ENCODE measurements around the gene WAS. TPM values are rescaled to one million over a fixed set of nuclear protein-coding genes. Genes with fewer than 3 reads are reported as not detected.
"Not testable (repeated sequence)": the region's sequence is repeated elsewhere in the genome, so short reads cannot be mapped to it uniquely, and the experiment has no call there.

Gene WAS
- polyA plus RNA-seq, 2 donors, result 1.7 to 1.8 TPM

- Histone ChIP-seq H3K4me3 (ENCODE audit: low read depth in 1 of 2, low read length in 2 of 2) (no peak overlapping the region), H3K27me3 (ENCODE audit: control insufficient read depth in 1 of 2, insufficient read depth in 2 of 2, low read length in 2 of 2) (no peaks in the 10 kb centered on the region), H3K4me1 (ENCODE audit: control insufficient read depth in 2 of 2, insufficient read depth in 2 of 2, low read length in 1 of 2) (no peaks in the 10 kb centered on the region), H3K27ac (ENCODE audit: low read depth in 2 of 2, low read length in 1 of 2) (no peak overlapping the region), H3K36me3 (ENCODE audit: control insufficient read depth in 2 of 2, insufficient read depth in 2 of 2, low read length in 1 of 2) (no peaks in the 10 kb centered on the region), H3K9me3 (ENCODE audit: control insufficient read depth in 2 of 2, insufficient read depth in 1 of 2, low read depth in 1 of 2, low read length in 1 of 2) (no peaks in the 10 kb centered on the region)
- WGBS, 2 donors, result 80 to 83% methylated on average over 1 of the region's 1 CpG
Measured at GRCh38 chrX:48664156-48664555, 19.4 kb upstream of the WAS start.

GRCh38 chrX:48665991-48666390 lies 17.6 kb upstream of the WAS start:
- 58 to 72% methylated on average over 2 of the region's 2 CpGs for WGBS, 2 donors
- H3K27ac ChIP-seq (ENCODE audit: low read depth in 2 of 2, low read length in 1 of 2), result no peak overlapping the region
- H3K4me1 ChIP-seq (ENCODE audit: control insufficient read depth in 2 of 2, insufficient read depth in 2 of 2, low read length in 1 of 2), result no peaks in the 10 kb centered on the region
- no peaks in the 10 kb centered on the region for H3K27me3 ChIP-seq (ENCODE audit: control insufficient read depth in 1 of 2, insufficient read depth in 2 of 2, low read length in 2 of 2)
- H3K36me3 ChIP-seq (ENCODE audit: control insufficient read depth in 2 of 2, insufficient read depth in 2 of 2, low read length in 1 of 2), result no peaks in the 10 kb centered on the region
- H3K4me3 ChIP-seq (ENCODE audit: low read depth in 1 of 2, low read length in 2 of 2), result no peak overlapping the region
- no peaks in the 10 kb centered on the region for H3K9me3 ChIP-seq (ENCODE audit: control insufficient read depth in 2 of 2, insufficient read depth in 1 of 2, low read depth in 1 of 2, low read length in 1 of 2)

- Histone ChIP-seq H3K36me3 (ENCODE audit: control insufficient read depth in 2 of 2, insufficient read depth in 2 of 2, low read length in 1 of 2) (no peaks in the 10 kb centered on the region), H3K27ac (ENCODE audit: low read depth in 2 of 2, low read length in 1 of 2) (no peak overlapping the region), H3K4me3 (ENCODE audit: low read depth in 1 of 2, low read length in 2 of 2) (no peak overlapping the region), H3K4me1 (ENCODE audit: control insufficient read depth in 2 of 2, insufficient read depth in 2 of 2, low read length in 1 of 2) (no peaks in the 10 kb centered on the region), H3K9me3 (ENCODE audit: control insufficient read depth in 2 of 2, insufficient read depth in 1 of 2, low read depth in 1 of 2, low read length in 1 of 2) (no peaks in the 10 kb centered on the region), H3K27me3 (ENCODE audit: control insufficient read depth in 1 of 2, insufficient read depth in 2 of 2, low read length in 2 of 2) (no peaks in the 10 kb centered on the region)
- 85 to 92% methylated on average over 4 of the region's 4 CpGs for WGBS, 2 donors
Measured at GRCh38 chrX:48666649-48667048, 16.9 kb upstream of the WAS start.

- no peak overlapping the region for H3K4me3 ChIP-seq (ENCODE audit: low read depth in 1 of 2, low read length in 2 of 2)
- no peaks in the 10 kb centered on the region for H3K27me3 ChIP-seq (ENCODE audit: control insufficient read depth in 1 of 2, insufficient read depth in 2 of 2, low read length in 2 of 2)
- 81 to 83% methylated on average over 4 of the region's 4 CpGs for WGBS, 2 donors
- no peak overlapping the region for H3K27ac ChIP-seq (ENCODE audit: low read depth in 2 of 2, low read length in 1 of 2)
- no peaks in the 10 kb centered on the region for H3K9me3 ChIP-seq (ENCODE audit: control insufficient read depth in 2 of 2, insufficient read depth in 1 of 2, low read depth in 1 of 2, low read length in 1 of 2)
- no peaks in the 10 kb centered on the region for H3K4me1 ChIP-seq (ENCODE audit: control insufficient read depth in 2 of 2, insufficient read depth in 2 of 2, low read length in 1 of 2)
- no peaks in the 10 kb centered on the region for H3K36me3 ChIP-seq (ENCODE audit: control insufficient read depth in 2 of 2, insufficient read depth in 2 of 2, low read length in 1 of 2)
Measured at GRCh38 chrX:48667509-48667908, 16.1 kb upstream of the WAS start.

GRCh38 chrX:48668187-48668586 lies 15.4 kb upstream of the WAS start:
- H3K27me3 ChIP-seq (ENCODE audit: control insufficient read depth in 1 of 2, insufficient read depth in 2 of 2, low read length in 2 of 2); H3K4me1 ChIP-seq (ENCODE audit: control insufficient read depth in 2 of 2, insufficient read depth in 2 of 2, low read length in 1 of 2); H3K4me3 ChIP-seq (ENCODE audit: low read depth in 1 of 2, low read length in 2 of 2); H3K27ac ChIP-seq (ENCODE audit: low read depth in 2 of 2, low read length in 1 of 2); H3K36me3 ChIP-seq (ENCODE audit: control insufficient read depth in 2 of 2, insufficient read depth in 2 of 2, low read length in 1 of 2); H3K9me3 ChIP-seq (ENCODE audit: control insufficient read depth in 2 of 2, insufficient read depth in 1 of 2, low read depth in 1 of 2, low read length in 1 of 2): not testable (repeated sequence)
- 79 to 87% methylated on average over 11 of the region's 11 CpGs for WGBS, 2 donors

- H3K27me3 ChIP-seq (ENCODE audit: control insufficient read depth in 1 of 2, insufficient read depth in 2 of 2, low read length in 2 of 2), result no peaks in the 10 kb centered on the region
- H3K4me1 ChIP-seq (ENCODE audit: control insufficient read depth in 2 of 2, insufficient read depth in 2 of 2, low read length in 1 of 2), result peaks cover 0 to 2% of the 10 kb centered on the region in 2 donors
- 0 to 38% methylated on average over 51 to 67 of the region's 67 CpGs for WGBS, 2 donors
- H3K4me3 ChIP-seq (ENCODE audit: low read depth in 1 of 2, low read length in 2 of 2), result peak overlapping the region; percentile 48 to 79
- H3K27ac ChIP-seq (ENCODE audit: low read depth in 2 of 2, low read length in 1 of 2), result peak overlapping the region; percentile 83 to 89
- no peaks in the 10 kb centered on the region for H3K36me3 ChIP-seq (ENCODE audit: control insufficient read depth in 2 of 2, insufficient read depth in 2 of 2, low read length in 1 of 2)
- peaks cover 0 to 2% of the 10 kb centered on the region in 2 donors for H3K9me3 ChIP-seq (ENCODE audit: control insufficient read depth in 2 of 2, insufficient read depth in 1 of 2, low read depth in 1 of 2, low read length in 1 of 2)
Measured at GRCh38 chrX:48676106-48676892, 7.3 kb upstream of the WAS start.

GRCh38 chrX:48676893-48677270 lies 6.7 kb upstream of the WAS start:
- peaks cover 0 to 2% of the 10 kb centered on the region in 2 donors for H3K4me1 ChIP-seq (ENCODE audit: control insufficient read depth in 2 of 2, insufficient read depth in 2 of 2, low read length in 1 of 2)
- H3K36me3 ChIP-seq (ENCODE audit: control insufficient read depth in 2 of 2, insufficient read depth in 2 of 2, low read length in 1 of 2), result no peaks in the 10 kb centered on the region
- peak overlapping the region; percentile 83 to 89 for H3K27ac ChIP-seq (ENCODE audit: low read depth in 2 of 2, low read length in 1 of 2)
- WGBS, 2 donors, result 3 to 35% methylated on average over 6 to 9 of the region's 9 CpGs
- H3K27me3 ChIP-seq (ENCODE audit: control insufficient read depth in 1 of 2, insufficient read depth in 2 of 2, low read length in 2 of 2), result no peaks in the 10 kb centered on the region
- H3K4me3 ChIP-seq (ENCODE audit: low read depth in 1 of 2, low read length in 2 of 2), result peak overlapping the region; percentile 48 to 74
- H3K9me3 ChIP-seq (ENCODE audit: control insufficient read depth in 2 of 2, insufficient read depth in 1 of 2, low read depth in 1 of 2, low read length in 1 of 2), result peaks cover 0 to 2% of the 10 kb centered on the region in 2 donors

- Histone ChIP-seq H3K27ac (ENCODE audit: low read depth in 2 of 2, low read length in 1 of 2) (no peak overlapping the region), H3K4me3 (ENCODE audit: low read depth in 1 of 2, low read length in 2 of 2) (peak overlapping the region in 1 of 2 donors; percentile 48), H3K4me1 (ENCODE audit: control insufficient read depth in 2 of 2, insufficient read depth in 2 of 2, low read length in 1 of 2) (peaks cover 0 to 2% of the 10 kb centered on the region in 2 donors), H3K36me3 (ENCODE audit: control insufficient read depth in 2 of 2, insufficient read depth in 2 of 2, low read length in 1 of 2) (no peaks in the 10 kb centered on the region), H3K27me3 (ENCODE audit: control insufficient read depth in 1 of 2, insufficient read depth in 2 of 2, low read length in 2 of 2) (no peaks in the 10 kb centered on the region), H3K9me3 (ENCODE audit: control insufficient read depth in 2 of 2, insufficient read depth in 1 of 2, low read depth in 1 of 2, low read length in 1 of 2) (peaks cover 0 to 2% of the 10 kb centered on the region in 2 donors)
- WGBS, 2 donors, result 53 to 58% methylated on average over 9 to 10 of the region's 10 CpGs
Measured at GRCh38 chrX:48677516-48677915, 6.1 kb upstream of the WAS start.

- not testable (repeated sequence) for H3K9me3 ChIP-seq (ENCODE audit: control insufficient read depth in 2 of 2, insufficient read depth in 1 of 2, low read depth in 1 of 2, low read length in 1 of 2); H3K36me3 ChIP-seq (ENCODE audit: control insufficient read depth in 2 of 2, insufficient read depth in 2 of 2, low read length in 1 of 2); H3K27me3 ChIP-seq (ENCODE audit: control insufficient read depth in 1 of 2, insufficient read depth in 2 of 2, low read length in 2 of 2); H3K27ac ChIP-seq (ENCODE audit: low read depth in 2 of 2, low read length in 1 of 2); H3K4me1 ChIP-seq (ENCODE audit: control insufficient read depth in 2 of 2, insufficient read depth in 2 of 2, low read length in 1 of 2); H3K4me3 ChIP-seq (ENCODE audit: low read depth in 1 of 2, low read length in 2 of 2)
- WGBS, 2 donors, result 23 to 29% methylated on average over 2 of the region's 2 CpGs
Measured at GRCh38 chrX:48680467-48680866, 3.1 kb upstream of the WAS start.

GRCh38 chrX:48680925-48681324 lies 2.7 kb upstream of the WAS start:
- H3K27ac ChIP-seq (ENCODE audit: low read depth in 2 of 2, low read length in 1 of 2), result not testable (repeated sequence)

More at GRCh38 chrX:48680925-48681324, 2.7 kb upstream of the WAS start:
- H3K9me3 ChIP-seq (ENCODE audit: control insufficient read depth in 2 of 2, insufficient read depth in 1 of 2, low read depth in 1 of 2, low read length in 1 of 2); H3K36me3 ChIP-seq (ENCODE audit: control insufficient read depth in 2 of 2, insufficient read depth in 2 of 2, low read length in 1 of 2); H3K4me1 ChIP-seq (ENCODE audit: control insufficient read depth in 2 of 2, insufficient read depth in 2 of 2, low read length in 1 of 2); H3K4me3 ChIP-seq (ENCODE audit: low read depth in 1 of 2, low read length in 2 of 2); H3K27me3 ChIP-seq (ENCODE audit: control insufficient read depth in 1 of 2, insufficient read depth in 2 of 2, low read length in 2 of 2): not testable (repeated sequence)
- WGBS, 2 donors, result 81 to 92% methylated on average over 6 of the region's 6 CpGs
